K562 (cell line): Measurements from ENCODE around the gene HK2. TPM values are rescaled to one million over a fixed set of nuclear protein-coding genes. Genes with fewer than 3 reads are reported as not detected.
A peak's percentile ranks its signal among the peaks of the same experiment; 100 is the strongest.

ENCODE experiments used
- ATF2 ChIP-seq: sonication (generic); formaldehyde crosslinking; IDR thresholded peaks from 2 replicates; pipeline ENCODE4 v1.8.1; 2022; ENCODE audit warnings: missing genetic modification reagents
- CC2D1A ChIP-seq: fragments of 450-650 bp; IDR thresholded peaks from 2 replicates; pipeline ENCODE4 v1.6.1; 2017; ENCODE audit warnings: mild to moderate bottlenecking
- CEBPB ChIP-seq: fragments of 450-650 bp; IDR thresholded peaks from 2 replicates; pipeline ENCODE4 v1.6.1; 2016; ENCODE audit warnings: missing genetic modification characterization, missing compliant biosample characterization
- CHD2 ChIP-seq: IDR thresholded peaks from 2 replicates; pipeline ENCODE4 v1.6.1; 2011; ENCODE audit warnings: low read depth, low read length
- GATAD2A ChIP-seq: fragments of 450-650 bp; IDR thresholded peaks from 2 replicates; pipeline ENCODE4 v1.6.1; 2017
- MNT ChIP-seq, 2 experiments: fragments of 450-650 bp; conservative IDR thresholded peaks; 2 replicates each; pipeline ENCODE4 v1.6.1; 2017; ENCODE audit warnings: mild to moderate bottlenecking in 2 of 2, moderate library complexity in 2 of 2
- MTF1 ChIP-seq: fragments of 250-450 bp; sonication (Bioruptor Pico); IDR thresholded peaks from 2 replicates; pipeline ENCODE4 v1.9.0; 2021; ENCODE audit warnings: moderate library complexity, mild to moderate bottlenecking, inconsistent platforms, borderline replicate concordance
- NKRF ChIP-seq: fragments of 450-650 bp; IDR thresholded peaks from 2 replicates; pipeline ENCODE4 v1.6.1; 2016; ENCODE audit warnings: borderline replicate concordance
- PREB ChIP-seq: sonication (generic); formaldehyde crosslinking; IDR thresholded peaks from 2 replicates; pipeline ENCODE4 v1.8.1; 2023; ENCODE audit warnings: mild to moderate bottlenecking, missing genetic modification reagents
- RBM17 ChIP-seq: fragments of 200-400 bp; formaldehyde crosslinking; IDR thresholded peaks from 2 replicates; pipeline ENCODE4 v1.6.1; 2017; ENCODE audit warnings: low read depth, mild to moderate bottlenecking, low read length, borderline replicate concordance
- RCOR1 ChIP-seq, 2 experiments: IDR thresholded peaks; 2 replicates each; pipeline ENCODE4 v1.6.1; 2012; ENCODE audit warnings: low read depth in 2 of 2, low read length in 2 of 2, borderline replicate concordance in 1 of 2, improper control_type of control experiment in 1 of 2
- SAP30 ChIP-seq: fragments of 200-600 bp; sonication (generic); IDR thresholded peaks from 2 replicates; pipeline ENCODE4 v1.6.1; 2012; ENCODE audit warnings: borderline replicate concordance, low read depth, mild to moderate bottlenecking, moderate library complexity, low read length, control low read depth, inconsistent platforms; ENCODE audit not compliant: insufficient read depth, poor library complexity, severe bottlenecking
- SNIP1 ChIP-seq: fragments of 450-650 bp; IDR thresholded peaks from 2 replicates; pipeline ENCODE4 v1.7.1; 2017; ENCODE audit warnings: low read depth, mild to moderate bottlenecking
- STAT5B ChIP-seq: fragments of 250-450 bp; sonication (Bioruptor Pico); IDR thresholded peaks from 2 replicates; pipeline ENCODE4 v1.8.0; 2021; ENCODE audit warnings: mild to moderate bottlenecking, inconsistent platforms
- TAF7 ChIP-seq: fragments of 450-650 bp; IDR thresholded peaks from 2 replicates; pipeline ENCODE4 v1.6.1; 2016; ENCODE audit warnings: missing genetic modification characterization, missing compliant biosample characterization
- TFE3 ChIP-seq: fragments of 450-650 bp; formaldehyde crosslinking; IDR thresholded peaks from 2 replicates; pipeline ENCODE4 v1.4.0; 2020; ENCODE audit warnings: mild to moderate bottlenecking, mixed read lengths
- ZKSCAN1 ChIP-seq: fragments of 150-350 bp; IDR thresholded peaks from 2 replicates; pipeline ENCODE4 v1.6.1; 2016; ENCODE audit warnings: low read depth, low read length
- ZNF583 ChIP-seq: fragments of 250-450 bp; sonication (Bioruptor Pico); IDR thresholded peaks from 2 replicates; pipeline ENCODE4 v1.4.0; 2020
- polyA plus RNA-seq, 8 experiments: library from polyadenylated mRNA; depleted of rRNA in 4 of 8; stranded (reverse) in 5 of 8; unstranded in 3 of 8; fragments of >200 nt; fragmentation: Nextera tagmentation in 2 of 8; fragmentation: Illumina TruSeq in 1 of 8; extraction: Ambion mirVana in 2 of 8; extraction: Trizol in 1 of 8; gene quantifications; 2 replicates each; pipeline versions ENCODE4 v1.2.1 to v1.2.3, GENCODE V29; 2011 to 2014; ENCODE audit warnings: inconsistent platforms in 1 of 8, missing spikeins in 1 of 8
- total RNA-seq, 7 experiments: library from RNA; depleted of rRNA in 6 of 7; stranded (reverse); fragments of >200 nt in 6 of 7; fragmentation: Illumina TruSeq in 2 of 7; extraction: Trizol in 2 of 7; gene quantifications; 2 replicates each; pipeline versions ENCODE4 v1.2.1 to v1.2.3, GENCODE V29; 2011 to 2021; ENCODE audit warnings: low replicate concordance in 1 of 7

The HK2 gene
- total and polyA plus RNA-seq, 9 of the 15 experiments (the other 6 are each of a cell fraction or from before 2014, with no cell fraction given): 4.7 to 56.0 (median 19.9) TPM

GRCh38 chr2:74862020-74862964, 28.4 kb downstream of the HK2 start (continued):
- no peak for TF ChIP-seq ATF2
- no peak for TF ChIP-seq STAT5B (CRISPR knock-in tag)
- TF ChIP-seq MNT (conservative IDR thresholded peaks at IDR 0.05): no peak; a peak in 1 of 4 replicates
- TF ChIP-seq PREB (CRISPR knock-in tag): no peak
- TF ChIP-seq RCOR1 (IDR thresholded peaks at IDR 0.05; ENCODE audit: borderline replicate concordance in 1 of 2, low read depth in 2 of 2, low read length in 2 of 2): peak in 1 of 2 experiments; percentile 92; a peak in 2 of 4 replicates
- TF ChIP-seq TFE3 (CRISPR knock-in tag): peak; percentile 28; the same call in 1 of the 2 replicates
- TF ChIP-seq TAF7 (tag): no peak
- TF ChIP-seq RBM17: no peak
- TF ChIP-seq NKRF: no peak
- TF ChIP-seq SAP30: no peak
- no peak for TF ChIP-seq CHD2
- TF ChIP-seq CC2D1A: no peak
- TF ChIP-seq CEBPB (tag): peak; percentile 39; the same call in 1 of the 2 replicates
- TF ChIP-seq ZKSCAN1: no peak
- no peak for TF ChIP-seq GATAD2A
- TF ChIP-seq MTF1 (CRISPR knock-in tag): no peak
- TF ChIP-seq ZNF583: no peak
- TF ChIP-seq SNIP1: no peak
